ES-I3 (cell line): Measurements from ENCODE around the gene UBALD2.

Experiments
- H3K36me3 ChIP-seq: 2 replicates; pipeline ENCODE4 v1.6.1; 2013; ENCODE audit warnings: mild to moderate bottlenecking, low read length, control low read depth, moderate library complexity; ENCODE audit not compliant: insufficient read depth
- H3K4me1 ChIP-seq: 2 replicates; pipeline ENCODE4 v1.6.1; 2013; ENCODE audit warnings: mild to moderate bottlenecking, control low read depth, low read length; ENCODE audit not compliant: insufficient read depth
- H3K9ac ChIP-seq: 2 replicates; pipeline ENCODE4 v1.6.1; 2013; ENCODE audit warnings: low read depth, mild to moderate bottlenecking, low read length, moderate library complexity
- H3K9me3 ChIP-seq: 2 replicates; pipeline ENCODE4 v1.6.1; 2013; ENCODE audit warnings: mild to moderate bottlenecking, low read length, moderate library complexity; ENCODE audit not compliant: control insufficient read depth, insufficient read depth

The UBALD2 gene

GRCh38 chr17:76275382-76276068, 10.4 kb downstream of the UBALD2 start:
- no peak overlapping the region for H3K9ac ChIP-seq
- peaks cover 2% of the 10 kb centered on the region; the same call in 1 of the 2 replicates for H3K4me1 ChIP-seq
- H3K9me3 ChIP-seq, result no peaks in the 10 kb centered on the region
- H3K36me3 ChIP-seq, result no peaks in the 10 kb centered on the region

DNA sequence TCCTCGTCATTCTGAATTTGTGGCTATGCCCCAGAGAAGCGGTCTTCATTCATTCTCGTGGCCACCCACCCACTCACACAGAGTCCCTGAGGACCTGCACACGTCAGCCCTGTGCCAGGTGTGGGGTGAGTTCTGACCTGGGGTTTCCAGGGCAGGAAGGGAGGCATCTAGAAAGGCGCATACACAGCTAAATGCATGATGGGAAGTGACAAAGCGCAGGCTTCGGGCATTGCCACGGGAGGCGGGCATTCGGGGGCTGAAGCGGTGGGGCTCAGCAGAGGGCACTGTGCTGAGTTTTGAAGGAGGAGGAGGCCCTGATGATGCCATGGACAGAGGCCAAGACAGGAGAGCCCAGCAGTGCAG, 10.9 kb downstream of the UBALD2 start:
- Histone ChIP-seq H3K36me3 (no peaks in the 10 kb centered on the region), H3K9me3 (no peaks in the 10 kb centered on the region), H3K4me1 (peaks cover 2% of the 10 kb centered on the region; the same call in 1 of the 2 replicates), H3K9ac (no peak overlapping the region)

DNA sequence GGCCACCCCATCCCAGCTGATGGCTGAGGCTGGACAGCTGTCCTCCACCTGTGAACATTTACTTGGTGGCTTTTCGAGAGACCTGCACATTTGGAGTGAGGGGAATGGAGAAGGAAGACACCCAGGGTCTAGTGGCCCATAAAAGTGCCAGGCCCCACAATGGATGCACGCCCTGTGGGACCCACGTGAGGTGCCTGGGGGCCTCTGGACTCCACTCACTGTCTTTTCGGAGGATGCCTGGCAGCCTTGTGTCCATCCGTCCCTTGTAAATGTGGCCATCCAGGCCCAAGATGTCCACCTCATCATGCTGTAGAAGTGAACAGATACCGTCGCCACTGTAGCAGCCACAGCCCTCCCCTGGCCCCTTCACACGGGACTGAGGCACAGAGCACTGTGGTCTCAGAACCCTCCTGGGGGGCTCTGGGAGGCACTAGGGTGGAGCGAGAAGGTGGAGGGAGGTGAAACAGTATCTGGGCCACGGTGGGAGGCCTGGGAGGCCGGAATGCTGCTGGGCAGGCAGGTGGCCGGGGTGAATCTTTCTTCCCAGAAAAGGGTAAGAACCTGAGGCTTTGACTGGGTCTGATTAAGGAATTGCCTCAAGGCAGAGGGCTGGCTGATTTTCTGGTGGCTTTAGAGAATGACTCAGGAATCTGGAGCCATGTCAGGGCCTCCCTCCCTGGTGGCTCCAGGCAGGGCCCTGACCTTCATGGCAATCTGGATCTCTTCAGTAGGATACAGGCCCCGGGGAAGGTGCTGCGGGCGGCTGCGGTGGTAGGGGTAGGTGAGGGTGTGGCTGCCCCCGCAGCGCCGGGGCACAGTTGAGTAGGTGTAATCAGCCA, 11.5 kb downstream of the UBALD2 start:
- Histone ChIP-seq H3K9ac (no peak overlapping the region), H3K9me3 (no peaks in the 10 kb centered on the region), H3K4me1 (peaks cover 2% of the 10 kb centered on the region; the same call in 1 of the 2 replicates)

DNA sequence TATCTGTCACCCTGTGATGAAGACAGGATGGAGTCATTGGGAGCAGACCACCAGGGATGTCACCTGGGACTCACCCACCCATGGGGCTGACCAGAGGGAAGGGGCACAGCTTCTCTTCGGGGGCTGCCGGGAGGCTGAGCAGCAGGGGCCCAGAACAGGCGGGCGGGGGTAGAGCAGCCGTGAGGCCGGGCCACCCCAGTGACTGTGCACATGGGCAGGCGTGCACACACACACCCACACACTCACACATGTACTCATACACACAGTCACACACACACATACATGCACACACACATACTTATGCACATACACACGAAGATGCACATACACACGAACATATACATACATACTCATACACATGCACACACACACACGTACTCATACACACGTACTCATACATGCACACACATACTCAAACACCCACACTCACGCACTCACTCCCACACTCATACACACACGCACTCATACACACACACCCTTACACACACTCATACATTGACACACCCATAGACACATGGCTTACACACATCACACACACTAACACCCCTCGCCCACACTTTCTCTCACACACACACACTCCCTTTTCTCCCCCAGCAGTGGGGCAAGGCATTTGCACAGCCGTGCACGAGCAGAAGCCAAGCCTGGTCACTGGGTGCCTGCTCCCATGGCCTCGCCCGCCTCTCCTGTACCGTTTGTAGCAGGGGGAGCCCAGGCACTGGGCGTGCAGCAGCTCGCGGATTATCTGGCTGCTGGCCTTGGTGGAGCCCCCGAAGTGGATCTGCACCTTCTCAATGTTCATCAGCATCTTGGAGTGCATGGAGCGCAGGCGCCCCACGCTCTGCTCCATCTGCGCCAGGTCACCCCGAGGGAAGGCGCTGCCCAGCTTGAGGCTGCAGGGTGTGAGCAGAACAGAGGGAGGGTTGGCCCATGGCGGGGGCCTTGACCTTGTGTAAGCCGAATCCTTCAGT, 12.4 kb downstream of the UBALD2 start:
- peaks cover 2% of the 10 kb centered on the region; the same call in 1 of the 2 replicates for H3K4me1 ChIP-seq
- no peak overlapping the region for H3K9ac ChIP-seq
- no peaks in the 10 kb centered on the region for H3K36me3 ChIP-seq
- H3K9me3 ChIP-seq, result no peaks in the 10 kb centered on the region

More for the DNA sequence above, 11.5 kb downstream of the UBALD2 start:
- no peaks in the 10 kb centered on the region for H3K36me3 ChIP-seq

DNA sequence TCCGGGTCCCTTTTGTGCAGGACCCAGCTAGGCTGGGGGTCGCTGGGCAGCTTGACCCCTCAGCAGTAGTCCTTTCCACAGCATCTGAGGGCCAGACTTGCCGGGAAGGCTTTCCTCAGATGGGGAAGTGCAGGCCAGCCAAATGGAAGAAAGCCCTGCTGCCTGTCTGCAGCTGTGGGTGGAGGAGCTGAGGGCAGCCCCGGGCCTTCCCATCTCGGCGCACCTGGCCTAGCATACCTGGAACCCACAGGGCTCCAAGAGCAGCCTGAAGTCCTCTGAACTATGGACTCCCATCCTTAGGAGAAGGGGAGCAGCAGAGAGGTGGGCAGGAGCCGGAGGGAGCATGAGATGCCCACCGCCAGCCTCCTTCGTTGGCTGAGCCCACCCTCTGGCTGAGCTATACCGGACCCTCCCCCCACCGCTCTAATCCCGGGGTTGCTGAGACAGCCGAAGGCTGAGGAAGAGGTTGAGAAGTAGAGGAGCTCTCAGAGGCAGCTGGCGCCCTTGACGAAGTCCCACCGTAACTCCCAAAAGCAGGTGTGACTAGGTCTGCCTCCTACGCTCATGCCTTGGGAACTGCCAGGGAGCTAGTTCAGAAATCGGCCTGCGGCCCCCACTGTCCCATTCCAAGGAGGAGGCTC, 13.2 kb downstream of the UBALD2 start:
- Histone ChIP-seq H3K9ac (no peak overlapping the region), H3K4me1 (peaks cover 2% of the 10 kb centered on the region; the same call in 1 of the 2 replicates), H3K9me3 (no peaks in the 10 kb centered on the region), H3K36me3 (no peaks in the 10 kb centered on the region)

- H3K9me3 ChIP-seq, result no peaks in the 10 kb centered on the region
- H3K9ac ChIP-seq, result no peak overlapping the region
These were observed 14.0 kb downstream of the UBALD2 start for GRCh38 chr17:76278952-76279741.

DNA sequence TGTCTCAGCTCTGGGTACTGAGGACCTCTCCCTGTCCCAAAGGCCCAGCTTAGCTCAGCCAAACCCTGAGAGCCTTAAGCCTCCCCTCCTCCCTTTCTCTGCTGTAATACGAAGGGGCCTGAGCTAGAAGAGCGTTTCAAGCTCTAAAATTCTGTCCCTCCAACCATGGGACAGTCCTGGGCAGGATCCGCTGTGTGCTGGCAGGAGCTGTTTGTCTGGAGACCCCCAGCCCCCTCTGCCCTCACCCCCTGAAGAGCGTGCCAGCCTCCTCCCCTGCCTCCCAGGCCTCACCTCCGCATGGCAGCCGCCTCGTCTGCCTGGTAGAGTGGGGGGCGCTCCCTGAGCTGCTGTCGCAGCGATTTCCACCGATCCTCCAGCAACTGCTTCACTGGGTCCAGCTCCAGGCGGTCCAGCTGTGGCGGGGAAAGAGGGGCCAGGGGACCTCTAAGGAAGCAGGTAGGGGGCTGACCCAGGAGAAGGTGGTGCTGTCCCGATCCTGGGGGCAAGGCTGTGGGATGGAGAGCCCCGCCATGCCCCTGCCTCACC, 14.7 kb downstream of the UBALD2 start:
- peaks cover 2% of the 10 kb centered on the region; the same call in 1 of the 2 replicates for H3K4me1 ChIP-seq
- H3K9ac ChIP-seq, result no peak overlapping the region
- H3K9me3 ChIP-seq, result no peaks in the 10 kb centered on the region
- no peaks in the 10 kb centered on the region for H3K36me3 ChIP-seq

More at GRCh38 chr17:76278952-76279741, 14.0 kb downstream of the UBALD2 start:
- Histone ChIP-seq H3K4me1 (peaks cover 2% of the 10 kb centered on the region; the same call in 1 of the 2 replicates), H3K36me3 (no peaks in the 10 kb centered on the region)

GRCh38 chr17:76280650-76281049, 15.5 kb downstream of the UBALD2 start:
- Histone ChIP-seq H3K9me3 (no peaks in the 10 kb centered on the region), H3K36me3 (no peaks in the 10 kb centered on the region), H3K4me1 (peaks cover 2% of the 10 kb centered on the region; the same call in 1 of the 2 replicates), H3K9ac (no peak overlapping the region)

- H3K36me3 ChIP-seq, result no peaks in the 10 kb centered on the region
- H3K4me1 ChIP-seq, result peaks cover 2% of the 10 kb centered on the region; the same call in 1 of the 2 replicates
These were observed 16.6 kb downstream of the UBALD2 start for GRCh38 chr17:76281573-76282371.

GRCh38 chr17:76292567-76292966, 27.4 kb downstream of the UBALD2 start:
- Histone ChIP-seq H3K4me1 (no peaks in the 10 kb centered on the region), H3K9me3 (no peaks in the 10 kb centered on the region), H3K9ac (no peak overlapping the region), H3K36me3 (no peaks in the 10 kb centered on the region)

More at GRCh38 chr17:76281573-76282371, 16.6 kb downstream of the UBALD2 start:
- no peak overlapping the region for H3K9ac ChIP-seq
- H3K9me3 ChIP-seq, result no peaks in the 10 kb centered on the region

GRCh38 chr17:76293106-76293505, 28.0 kb downstream of the UBALD2 start:
- H3K4me1 ChIP-seq, result no peaks in the 10 kb centered on the region
- H3K9ac ChIP-seq, result no peak overlapping the region
- no peaks in the 10 kb centered on the region for H3K36me3 ChIP-seq
- H3K9me3 ChIP-seq, result no peaks in the 10 kb centered on the region

DNA sequence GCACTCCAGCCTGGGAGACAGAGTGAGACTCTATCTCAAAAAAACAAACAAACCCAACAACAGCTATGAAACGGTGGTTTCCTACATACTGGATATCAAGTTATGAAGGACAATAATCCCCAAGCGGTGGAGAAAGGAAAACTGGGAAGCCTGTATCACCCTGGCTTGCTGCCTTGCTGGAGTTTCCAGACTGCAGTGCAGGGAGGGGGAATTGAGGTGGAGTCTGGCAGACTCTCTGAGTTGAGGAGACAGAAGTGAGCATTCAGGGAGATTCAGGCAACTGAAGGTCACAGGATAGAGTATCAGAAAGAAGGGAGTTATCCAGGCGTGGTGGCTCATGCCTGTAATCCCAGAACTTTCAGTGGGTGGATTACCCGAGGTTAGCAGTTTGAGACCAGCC, 31.0 kb downstream of the UBALD2 start:
- H3K9ac ChIP-seq, result no peak overlapping the region
- H3K36me3 ChIP-seq, result no peaks in the 10 kb centered on the region
- no peaks in the 10 kb centered on the region for H3K4me1 ChIP-seq
- no peaks in the 10 kb centered on the region for H3K9me3 ChIP-seq
